NCI-H226 (cell line): Measurements from ENCODE around the gene PIK3CB.
A peak's percentile ranks its signal among the peaks of the same experiment; 100 is the strongest.
"Not testable (repeated sequence)": the region's sequence is repeated elsewhere in the genome, so short reads cannot be mapped to it uniquely, and the experiment has no call there.

ENCODE experiments used
- DNase-seq: peaks from one replicate; pipeline ENCODE4 v3.0.0-alpha.2; 2015

PIK3CB gene

GRCh38 chr3:138678086-138678485, 156.6 kb downstream of the PIK3CB start:
- DNase-seq, result no peak

DNA sequence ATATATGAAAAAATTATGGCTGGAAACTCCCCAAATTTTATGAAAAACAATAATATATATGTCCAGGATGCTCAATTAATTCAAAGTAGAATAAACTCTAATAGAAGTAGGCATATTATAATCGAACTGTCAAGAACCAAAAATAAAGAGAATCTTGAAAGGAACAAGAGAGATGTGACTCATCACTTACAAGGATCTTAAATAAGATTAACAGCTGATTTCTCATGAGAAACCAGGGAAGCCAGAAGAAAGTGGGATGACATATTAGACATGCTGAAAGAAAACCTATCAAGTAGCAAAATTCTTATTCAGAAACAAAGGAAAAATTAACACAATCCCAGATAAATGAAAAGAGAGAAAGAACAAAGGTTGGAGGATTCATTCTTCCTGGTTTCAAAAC, 159.3 kb downstream of the PIK3CB start:
- DNase-seq, result no peak

GRCh38 chr3:138673641-138674530, 160.8 kb downstream of the PIK3CB start:
- DNase-seq, result peak; percentile 88

- no peak for DNase-seq
Observed at GRCh38 chr3:138670407-138670806, 164.3 kb downstream of the PIK3CB start.

DNA sequence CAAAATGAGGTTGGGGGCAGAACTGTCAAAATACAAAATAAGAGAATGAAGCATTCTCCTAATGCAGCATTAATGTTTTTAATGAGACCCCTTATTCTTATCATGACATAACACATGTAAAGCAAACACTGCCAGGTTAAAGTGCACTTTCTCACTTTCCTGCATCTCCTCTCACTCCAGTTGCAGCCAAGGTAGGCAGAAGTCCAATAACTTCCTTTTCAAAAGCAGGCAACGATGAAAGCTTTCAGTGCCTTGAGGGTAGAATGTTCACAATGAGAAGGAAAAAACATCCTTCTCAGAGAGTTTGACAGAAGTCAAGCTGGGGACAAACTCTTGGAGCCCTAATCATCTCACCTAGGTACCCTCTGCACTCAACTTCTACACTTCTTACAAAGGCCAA, 166.6 kb downstream of the PIK3CB start:
- no peak for DNase-seq

DNA sequence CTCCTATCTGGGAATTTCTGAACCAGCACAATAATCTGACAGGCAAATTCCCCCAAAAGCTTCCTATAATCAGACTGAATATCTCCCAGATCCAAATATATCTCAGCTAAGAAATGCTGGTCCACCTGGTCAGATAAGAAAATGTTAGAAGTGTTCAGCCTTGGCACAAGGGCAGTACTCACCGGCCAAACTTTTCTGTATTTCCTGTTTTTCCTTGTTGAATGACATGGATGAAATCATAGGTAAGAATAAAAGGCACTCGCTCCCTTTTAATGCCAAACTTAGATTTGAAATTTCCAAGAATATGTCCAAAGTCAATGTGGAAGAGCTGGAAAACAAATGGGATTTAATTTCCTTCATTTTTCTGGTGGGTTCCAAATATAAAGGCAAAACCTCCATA, 177.2 kb downstream of the PIK3CB start:
- no peak for DNase-seq

DNA sequence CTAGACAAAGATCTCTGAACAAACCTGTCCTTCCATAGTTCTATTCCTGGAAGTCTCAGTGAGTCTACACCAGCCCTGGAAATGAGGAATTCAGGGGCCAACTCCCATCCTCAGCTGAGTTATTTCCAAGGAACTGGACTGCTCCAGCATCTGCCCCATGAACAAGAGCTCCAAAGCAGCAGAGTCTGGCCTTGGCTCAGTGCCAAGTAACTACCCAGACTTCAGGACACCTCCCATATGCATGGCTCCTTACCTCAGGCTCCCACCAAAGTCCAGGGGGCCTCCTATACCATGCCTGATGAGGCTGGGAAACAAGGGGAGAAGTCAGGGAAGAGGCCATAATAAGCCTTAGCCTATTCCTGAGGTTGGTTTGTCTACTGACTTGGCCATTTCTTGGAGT, 181.2 kb downstream of the PIK3CB start:
- no peak for DNase-seq

- no peak for DNase-seq
Observed at GRCh38 chr3:138649134-138649533, 185.6 kb downstream of the PIK3CB start.

- no peak for DNase-seq
Observed at GRCh38 chr3:138646513-138646912, 188.2 kb downstream of the PIK3CB start.

- no peak for DNase-seq
Observed at GRCh38 chr3:138646008-138646407, 188.7 kb downstream of the PIK3CB start.

DNA sequence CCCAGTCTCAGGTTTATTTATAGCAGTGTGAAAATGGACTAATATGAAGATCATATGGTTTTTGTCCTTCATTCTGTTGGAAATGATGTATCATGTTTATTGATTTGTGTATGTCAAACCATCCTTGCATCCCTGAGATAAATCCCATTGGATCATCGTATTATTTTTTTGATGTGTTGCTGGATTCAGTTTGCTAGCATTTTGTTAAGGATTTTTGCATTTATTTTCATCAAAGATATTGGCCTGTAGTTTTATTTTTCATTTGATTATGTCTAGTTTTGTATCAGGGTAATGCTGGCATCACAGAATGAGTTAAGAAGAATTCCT, 191.8 kb downstream of the PIK3CB start:
- no peak for DNase-seq

DNA sequence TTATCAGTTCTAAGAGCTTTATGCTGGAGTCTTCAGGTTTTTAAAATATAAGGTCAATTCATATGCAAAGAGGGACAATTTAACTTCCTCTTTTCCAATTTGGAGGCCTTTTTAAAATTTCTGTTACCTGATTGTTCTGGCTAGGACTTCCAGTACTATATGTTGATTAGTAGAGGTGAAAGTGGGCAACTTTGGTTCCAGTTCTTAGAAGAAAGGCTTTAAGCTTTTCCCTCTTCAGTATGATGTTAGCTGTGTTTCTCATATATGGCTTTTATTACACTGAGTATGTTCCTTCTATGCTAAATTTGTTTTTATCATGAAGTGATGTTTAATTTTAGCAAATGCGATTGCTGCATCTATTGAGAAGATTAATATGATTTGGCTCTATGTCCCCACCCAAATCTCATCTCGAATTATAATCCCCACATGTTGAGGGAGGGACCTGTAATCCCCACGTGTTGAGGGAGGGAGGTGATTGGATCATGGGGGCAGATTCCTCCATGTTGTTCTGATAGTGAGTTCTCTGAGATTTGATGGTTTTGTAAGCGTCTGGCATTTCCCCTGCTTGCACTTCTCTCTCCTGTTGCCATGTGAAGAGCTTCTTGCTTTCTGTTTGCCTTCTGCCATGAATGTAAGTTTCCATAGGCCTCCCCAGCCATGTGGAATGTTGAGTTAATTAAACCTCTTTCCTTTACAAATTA, 192.4 kb downstream of the PIK3CB start:
- DNase-seq, result no peak

GRCh38 chr3:138640537-138640936, 194.2 kb downstream of the PIK3CB start:
- DNase-seq, result peak; percentile 3

GRCh38 chr3:138638641-138639040, 196.1 kb downstream of the PIK3CB start:
- no peak for DNase-seq

DNA sequence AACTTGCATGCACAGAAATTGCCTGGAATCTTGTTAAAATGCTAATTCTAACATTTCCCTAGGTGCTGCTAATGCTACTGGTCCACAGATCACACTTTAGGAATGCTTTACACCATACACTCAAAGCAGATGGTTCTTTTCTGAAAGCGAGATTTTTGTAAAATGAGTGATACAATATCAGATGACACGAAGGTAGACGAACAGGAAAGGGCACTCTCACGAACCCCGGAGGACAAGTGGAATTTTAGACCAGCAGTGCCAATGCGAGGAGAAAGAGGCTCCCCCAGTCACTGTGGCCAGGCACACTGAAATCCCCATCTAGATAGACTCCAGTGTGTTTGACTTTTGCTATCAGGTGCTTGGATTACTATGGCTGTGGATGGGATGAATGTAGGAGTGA, 205.2 kb downstream of the PIK3CB start:
- DNase-seq, result no peak

- DNase-seq, result peak; percentile 82
Observed at GRCh38 chr3:138625707-138626365, 208.9 kb downstream of the PIK3CB start.

DNA sequence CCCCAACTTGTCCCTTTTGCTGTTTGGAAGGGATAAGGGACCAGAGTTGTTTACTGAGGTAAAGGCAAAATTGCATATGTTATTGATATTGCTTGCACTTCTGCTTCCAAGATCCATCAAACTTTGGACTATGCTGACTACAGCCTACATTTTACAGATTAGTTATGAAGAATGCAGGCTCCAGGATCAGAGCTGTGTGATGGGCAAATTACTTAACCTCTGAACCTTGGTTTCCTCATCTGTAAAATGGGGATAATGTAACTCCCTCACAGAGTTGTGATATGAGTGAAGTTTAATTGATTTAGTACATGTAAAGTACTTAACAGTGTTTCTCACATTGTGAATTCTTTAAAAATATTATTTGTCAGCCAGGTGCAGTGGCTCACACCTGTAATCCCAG, 210.2 kb downstream of the PIK3CB start:
- DNase-seq, result no peak

- DNase-seq, result no peak
Observed at GRCh38 chr3:138620431-138620830, 214.3 kb downstream of the PIK3CB start.

DNA sequence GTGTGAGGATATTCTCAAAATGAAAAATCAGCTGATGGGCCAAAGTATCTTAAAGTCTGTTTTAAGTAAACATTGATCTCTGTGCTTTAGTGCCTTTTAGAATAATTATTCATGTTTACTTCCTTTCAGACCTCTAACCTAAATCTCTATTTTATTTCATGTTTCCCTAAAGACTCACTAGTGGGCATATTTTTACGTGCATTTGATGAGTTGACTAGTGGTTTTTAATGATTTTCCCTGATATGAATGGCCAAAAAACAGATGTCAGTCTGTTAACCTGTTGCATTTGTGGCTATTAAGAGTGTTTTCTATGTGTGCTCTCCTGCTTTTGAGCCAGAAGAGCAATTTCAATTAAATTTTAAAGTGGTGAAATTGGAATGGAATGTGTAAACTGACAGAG, 219.3 kb downstream of the PIK3CB start:
- DNase-seq, result no peak

DNA sequence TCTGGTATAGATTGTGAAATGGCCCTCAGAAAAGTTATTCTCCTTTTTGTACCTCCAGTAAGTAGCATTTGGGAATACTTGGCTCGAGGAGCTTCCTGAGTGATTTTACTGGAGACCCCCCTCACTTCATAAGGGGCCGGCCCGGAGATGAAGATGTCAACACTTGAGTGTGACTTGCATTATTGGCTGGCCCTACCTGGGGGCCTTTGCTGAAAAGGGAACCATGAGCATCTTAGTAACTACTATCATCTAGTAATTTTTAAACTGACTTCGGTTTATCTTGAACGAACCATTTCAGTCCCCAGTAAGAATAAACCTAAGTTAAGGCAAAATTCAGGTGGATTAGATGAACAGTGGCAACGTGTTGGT, 224.8 kb downstream of the PIK3CB start:
- DNase-seq, result no peak

GRCh38 chr3:138608322-138609135, 226.2 kb downstream of the PIK3CB start, which contains the start of gene FAIM:
TSS of gene FAIM (plus strand) at chr3:138608771. CDS start at chr3:138619727, 10,956 bp downstream.
- peak; percentile 25 for DNase-seq

GRCh38 chr3:138604106-138604595, 230.6 kb downstream of the PIK3CB start:
- not testable (repeated sequence) for DNase-seq
